NB4 (cell line): ENCODE data around the gene PRPF8.

Experiments used
- CTCF ChIP-seq: IDR thresholded peaks from one replicate; pipeline ENCODE4 v1.5.1; 2012; ENCODE audit warnings: low read depth, low read length
- POLR2A ChIP-seq: IDR thresholded peaks from 2 replicates; pipeline ENCODE4 v1.6.1; 2011; ENCODE audit warnings: mild to moderate bottlenecking; ENCODE audit not compliant: insufficient read length; ENCODE audit errors: extremely low read depth

- no peak for TF ChIP-seq CTCF
- TF ChIP-seq POLR2A = no peak
These were observed 20.3 kb upstream of the PRPF8 start for GRCh38 chr17:1705004-1705403.
